Left forelimb (tissue), 1 donor: ENCODE data around the gene SASH3.
"Not testable (repeated sequence)": the region's sequence is repeated elsewhere in the genome, so short reads cannot be mapped to it uniquely, and the experiment has no call there.

ENCODE experiments used
- DNase-seq: peaks from one replicate; pipeline ENCODE4 v3.0.0-alpha.2; 2018; ENCODE audit warnings: low spot score

SASH3 gene

DNA sequence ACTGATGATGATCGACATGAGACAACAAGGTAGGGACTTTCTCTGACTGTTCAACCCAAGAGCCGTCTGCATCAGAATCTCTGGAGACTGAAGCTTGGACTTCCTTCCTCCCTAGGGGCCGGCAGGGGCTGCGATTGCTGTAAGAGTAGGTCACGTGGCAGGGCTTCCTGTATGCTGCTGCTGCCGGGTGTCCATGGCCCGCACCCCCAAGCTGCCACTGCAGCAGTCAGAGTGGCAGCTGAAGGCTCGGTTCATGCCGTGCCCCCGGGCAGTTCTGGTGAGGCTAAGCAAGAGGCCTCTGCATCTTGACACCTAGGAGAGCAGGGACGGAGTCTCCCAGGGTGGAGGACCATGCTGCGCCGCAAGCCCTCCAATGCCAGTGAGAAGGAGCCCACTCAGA lies at the start of gene SASH3:
SASH3 (plus strand) TSS at position 203 of the 400 bp plus-strand sequence; CDS start at position 352, 149 bp downstream.
- no peak for DNase-seq

DNA sequence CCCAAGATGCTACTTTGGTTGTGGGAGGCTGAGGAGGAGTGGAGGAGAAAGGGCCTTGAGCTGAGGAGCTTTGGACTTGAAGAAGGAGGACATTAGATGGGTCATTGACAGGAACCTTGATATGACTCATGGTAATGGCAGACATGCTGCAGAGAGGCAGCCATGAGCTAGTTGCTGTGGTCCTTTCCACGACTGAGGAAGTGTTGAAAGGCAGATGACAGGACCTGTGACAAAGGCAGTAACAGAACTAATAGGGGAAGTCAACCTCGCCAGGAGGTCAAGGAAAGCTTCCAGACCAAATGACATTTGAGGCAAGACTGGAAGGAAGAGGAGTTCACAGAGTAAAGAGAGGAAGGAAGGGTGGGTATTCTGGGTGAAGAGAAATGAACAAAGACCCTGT lies 48.5 kb upstream of the SASH3 start:
- no peak for DNase-seq

DNA sequence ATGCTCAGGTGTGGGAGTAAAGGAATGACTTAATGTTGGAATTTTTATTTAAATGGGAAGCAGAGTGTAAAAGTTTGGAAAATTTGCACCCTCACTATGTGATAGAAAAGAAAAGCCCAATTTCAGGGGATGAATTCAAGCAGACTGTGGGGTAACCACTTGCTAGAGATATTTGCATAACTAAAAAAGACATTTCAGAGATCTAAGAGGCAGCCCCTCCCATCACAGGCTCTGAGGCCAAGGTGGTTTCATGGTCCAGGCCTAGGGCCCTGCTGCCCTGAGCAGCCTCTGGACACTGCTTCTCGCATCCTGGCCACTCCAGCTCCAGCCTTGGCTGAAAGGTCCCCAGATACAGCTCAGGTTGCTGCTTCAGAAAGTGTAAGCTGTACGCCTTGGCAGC lies 46.9 kb upstream of the SASH3 start:
- no peak for DNase-seq

DNA sequence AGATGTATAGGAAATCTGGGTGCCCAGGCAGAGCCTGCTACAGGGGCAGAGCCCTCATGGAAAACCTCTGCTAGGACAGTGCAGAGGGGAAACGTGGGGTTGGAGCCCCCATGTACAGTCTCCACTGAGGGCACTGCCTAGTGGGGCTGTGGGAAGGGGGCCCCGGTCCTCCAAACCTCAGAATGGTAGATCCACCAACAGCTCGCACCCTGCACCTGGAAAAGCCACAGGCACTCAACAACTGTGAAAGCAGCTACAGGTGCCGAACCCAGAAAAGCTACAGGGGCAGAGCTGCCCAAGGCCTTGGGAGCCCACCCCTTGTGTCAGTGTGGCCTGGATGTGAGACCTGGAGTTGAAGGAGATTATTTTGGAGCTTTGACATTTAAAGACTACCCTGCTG lies 46.4 kb upstream of the SASH3 start:
- DNase-seq, result no peak

DNA sequence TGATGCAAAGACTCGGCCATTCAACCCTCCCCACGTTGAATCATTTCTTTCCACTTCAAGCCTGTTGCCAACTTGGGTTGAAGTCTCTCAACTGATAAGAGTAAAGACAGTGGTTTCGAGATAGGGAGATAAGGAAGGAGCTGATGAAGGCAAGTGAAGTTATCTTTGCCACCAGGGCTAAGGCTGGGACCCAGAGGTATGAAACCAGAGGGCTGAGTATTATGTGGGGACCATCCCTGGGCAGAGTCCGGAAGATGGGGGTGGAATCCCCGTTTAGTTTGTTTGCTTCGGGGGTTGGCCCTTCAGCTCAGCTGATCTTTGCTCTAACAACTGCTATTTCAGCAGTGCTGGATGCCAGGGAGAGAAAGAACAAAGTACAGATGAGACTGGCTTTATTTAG lies 43.3 kb upstream of the SASH3 start:
- no peak for DNase-seq

DNA sequence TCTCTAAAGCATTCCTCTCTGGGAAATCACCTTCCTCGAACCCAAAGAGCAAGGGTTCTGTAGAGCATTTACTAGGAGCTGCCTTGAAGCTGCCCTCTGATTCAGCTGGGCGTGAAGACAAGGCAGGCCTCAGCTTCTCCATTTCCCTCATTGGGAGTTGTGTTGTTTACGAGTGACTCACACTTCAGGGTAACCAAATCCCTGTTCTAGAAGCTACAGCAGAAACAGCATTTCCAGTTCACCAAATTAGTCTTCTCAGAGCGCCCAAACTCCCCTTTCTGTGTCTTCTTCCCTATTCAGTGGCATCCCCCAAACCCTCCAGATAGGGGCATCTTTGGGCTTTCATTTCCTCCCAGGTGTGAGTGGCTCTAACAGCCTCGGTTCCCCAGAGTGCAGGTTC lies 41.8 kb upstream of the SASH3 start:
- peak; percentile 9 for DNase-seq

DNA sequence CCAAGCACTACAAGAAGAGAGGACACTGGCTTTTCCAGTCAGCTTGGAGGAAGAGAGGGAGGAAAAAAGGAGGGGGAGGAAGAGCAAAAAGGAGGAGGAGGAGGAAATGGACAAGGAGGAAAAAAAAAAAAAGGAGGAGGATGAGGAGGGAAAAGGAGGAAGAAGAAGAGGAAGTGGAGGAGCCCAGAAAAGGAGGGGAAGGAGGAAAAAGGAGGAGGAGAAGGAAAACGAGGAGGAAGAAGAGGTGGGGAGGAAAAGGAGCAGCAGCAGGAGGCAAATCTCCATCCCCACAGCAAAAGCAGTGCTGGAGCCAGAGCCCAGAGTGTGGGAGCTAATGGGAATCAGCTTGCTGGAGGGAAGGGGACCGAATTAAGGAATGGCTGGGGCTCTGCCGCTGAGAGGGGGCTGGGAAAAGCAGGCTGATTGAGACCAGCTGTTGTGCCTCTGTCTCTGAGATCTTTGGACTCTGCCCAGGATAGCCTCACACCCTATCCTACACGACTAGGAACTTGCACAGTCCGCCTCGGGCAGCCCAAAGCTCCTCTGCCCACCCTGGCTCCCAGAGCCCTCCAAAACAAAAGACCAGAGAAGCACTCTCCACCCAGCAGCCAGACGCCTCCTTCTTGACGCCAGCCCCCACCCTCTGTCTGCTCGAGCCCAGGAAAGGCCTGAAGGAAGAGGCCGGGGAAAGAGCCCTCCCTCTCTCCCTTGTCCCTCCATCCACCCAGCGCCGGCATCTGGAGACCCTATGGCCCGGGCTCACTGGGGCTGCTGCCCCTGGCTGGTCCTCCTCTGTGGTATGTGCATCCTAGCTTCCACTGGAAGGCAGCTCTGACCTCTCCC lies 41.1 kb upstream of the SASH3 start, which contains the start of gene XPNPEP2:
XPNPEP2 (plus strand) TSS at position 514 of the 843 bp plus-strand sequence; CDS start at position 749, 235 bp downstream.
- DNase-seq, result peak; percentile 69

DNA sequence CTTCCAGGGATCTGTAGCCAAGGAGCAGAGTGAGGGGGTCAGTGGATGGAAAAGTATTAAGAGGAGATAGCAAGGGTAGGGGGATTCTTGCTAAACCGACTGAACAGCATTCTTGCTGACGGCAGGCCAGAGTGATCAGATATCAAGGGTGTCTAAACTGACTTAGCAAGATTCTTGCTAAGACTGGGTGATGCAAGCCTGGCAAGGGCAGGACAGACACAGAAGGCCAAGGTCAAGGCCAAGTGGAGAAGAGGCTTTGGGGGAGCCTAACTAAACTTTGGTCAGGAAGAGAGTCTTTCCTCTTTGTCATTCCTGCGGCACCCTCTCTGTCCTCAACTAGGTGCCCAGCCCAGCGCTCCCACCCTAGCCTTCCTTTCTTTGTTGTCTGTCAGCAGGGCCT lies 40.2 kb upstream of the SASH3 start:
- peak; percentile 36 for DNase-seq

DNA sequence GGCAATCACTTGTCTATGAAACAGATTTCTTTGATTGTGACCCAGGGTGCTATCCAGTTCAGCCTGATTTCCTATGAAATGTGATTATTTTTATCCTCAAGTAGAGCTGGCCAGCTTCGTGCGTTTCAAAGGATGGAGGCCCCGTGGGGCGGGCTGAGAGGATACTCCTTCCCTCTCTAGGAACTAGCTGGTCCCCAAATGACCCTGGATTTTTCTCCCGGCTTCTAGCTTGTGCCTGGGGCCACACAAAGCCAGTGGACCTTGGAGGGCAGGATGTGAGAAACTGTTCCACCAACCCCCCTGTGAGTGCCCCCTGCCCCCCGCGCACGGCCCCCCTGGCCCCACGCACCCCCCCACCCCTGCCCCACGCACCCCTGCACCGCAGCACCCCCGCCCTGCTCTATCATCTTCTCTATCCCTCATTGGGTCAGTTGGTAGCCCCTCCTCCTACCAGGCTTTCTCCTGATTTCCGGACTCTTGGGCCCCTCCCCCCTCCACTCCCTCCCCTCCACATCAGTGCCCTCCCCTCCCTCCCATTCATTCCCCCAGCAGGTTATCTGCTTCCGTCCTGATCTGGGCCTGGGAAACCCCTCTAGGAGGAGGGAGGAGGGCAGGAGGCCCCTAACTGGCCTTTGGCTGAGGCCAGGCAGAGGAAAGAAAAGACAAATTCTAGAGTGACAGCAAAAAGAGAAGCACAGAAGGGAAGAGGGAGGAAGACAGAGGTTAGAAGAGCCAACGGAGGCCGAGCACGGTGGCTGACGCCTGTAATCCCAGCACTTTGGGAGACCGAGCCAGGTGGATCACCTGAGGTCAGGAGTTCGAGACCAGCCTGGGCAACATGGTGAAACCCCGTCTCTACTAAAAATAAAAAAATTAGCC lies 37.6 kb upstream of the SASH3 start:
- DNase-seq, result no peak

DNA sequence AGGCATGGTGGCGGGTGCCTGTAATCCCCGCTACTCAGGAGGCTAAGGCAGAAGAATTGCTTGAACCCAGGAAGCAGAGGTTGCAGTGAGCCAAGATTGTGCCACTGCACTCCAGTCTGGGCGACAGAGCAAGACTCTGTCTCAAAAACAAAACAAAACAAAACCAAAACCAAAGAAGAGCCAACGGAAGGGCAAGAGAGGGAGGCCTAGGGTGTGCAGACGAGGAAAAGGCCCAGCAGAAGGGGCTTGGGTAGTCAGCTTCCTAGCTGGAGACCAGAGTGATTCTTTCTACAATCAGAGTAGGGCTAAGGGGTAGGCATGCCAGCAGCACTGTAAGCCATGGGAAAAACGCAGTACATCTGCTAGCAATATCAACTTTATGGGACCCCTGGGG lies 37.0 kb upstream of the SASH3 start:
- DNase-seq, result not testable (repeated sequence)

DNA sequence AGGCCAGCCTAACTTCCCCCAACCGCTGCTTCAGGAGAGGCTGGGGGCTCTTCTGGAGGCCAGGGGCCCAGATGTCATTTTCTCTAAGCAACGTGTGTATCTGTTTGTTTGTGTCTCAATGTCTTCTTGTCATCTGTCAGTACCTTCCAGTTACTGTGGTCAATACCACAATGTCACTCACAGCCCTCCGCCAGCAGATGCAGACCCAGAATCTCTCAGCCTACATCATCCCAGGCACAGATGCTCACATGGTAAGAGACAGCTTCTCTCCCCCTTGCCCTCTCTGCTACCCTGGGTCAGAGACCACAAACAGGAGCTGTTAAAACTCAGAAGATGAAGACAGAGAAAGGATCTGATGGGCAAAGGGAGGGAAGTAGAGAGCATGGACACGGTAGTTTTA lies 35.9 kb upstream of the SASH3 start:
- DNase-seq, result no peak

DNA sequence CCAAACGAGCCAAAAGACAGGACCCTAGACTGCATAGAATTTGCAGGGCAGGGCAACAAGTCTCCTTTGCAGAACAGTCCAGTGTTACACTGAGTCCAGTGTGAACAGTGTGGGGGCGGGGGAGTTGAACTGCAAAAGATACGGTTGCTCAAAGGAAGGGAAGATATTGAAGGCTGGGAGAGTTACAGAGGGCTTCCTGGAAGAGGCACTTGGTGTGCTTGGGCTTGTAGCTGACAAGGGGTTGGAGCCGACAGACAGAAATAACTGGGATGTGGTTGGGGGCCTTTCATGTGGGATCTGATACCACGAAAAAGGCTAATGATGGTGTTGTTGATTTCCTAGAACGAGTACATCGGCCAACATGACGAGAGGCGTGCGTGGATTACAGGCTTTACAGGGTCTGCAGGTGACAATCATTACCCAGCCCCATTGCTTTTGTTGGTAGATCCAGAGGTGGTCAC lies 34.9 kb upstream of the SASH3 start:
- DNase-seq, result no peak

DNA sequence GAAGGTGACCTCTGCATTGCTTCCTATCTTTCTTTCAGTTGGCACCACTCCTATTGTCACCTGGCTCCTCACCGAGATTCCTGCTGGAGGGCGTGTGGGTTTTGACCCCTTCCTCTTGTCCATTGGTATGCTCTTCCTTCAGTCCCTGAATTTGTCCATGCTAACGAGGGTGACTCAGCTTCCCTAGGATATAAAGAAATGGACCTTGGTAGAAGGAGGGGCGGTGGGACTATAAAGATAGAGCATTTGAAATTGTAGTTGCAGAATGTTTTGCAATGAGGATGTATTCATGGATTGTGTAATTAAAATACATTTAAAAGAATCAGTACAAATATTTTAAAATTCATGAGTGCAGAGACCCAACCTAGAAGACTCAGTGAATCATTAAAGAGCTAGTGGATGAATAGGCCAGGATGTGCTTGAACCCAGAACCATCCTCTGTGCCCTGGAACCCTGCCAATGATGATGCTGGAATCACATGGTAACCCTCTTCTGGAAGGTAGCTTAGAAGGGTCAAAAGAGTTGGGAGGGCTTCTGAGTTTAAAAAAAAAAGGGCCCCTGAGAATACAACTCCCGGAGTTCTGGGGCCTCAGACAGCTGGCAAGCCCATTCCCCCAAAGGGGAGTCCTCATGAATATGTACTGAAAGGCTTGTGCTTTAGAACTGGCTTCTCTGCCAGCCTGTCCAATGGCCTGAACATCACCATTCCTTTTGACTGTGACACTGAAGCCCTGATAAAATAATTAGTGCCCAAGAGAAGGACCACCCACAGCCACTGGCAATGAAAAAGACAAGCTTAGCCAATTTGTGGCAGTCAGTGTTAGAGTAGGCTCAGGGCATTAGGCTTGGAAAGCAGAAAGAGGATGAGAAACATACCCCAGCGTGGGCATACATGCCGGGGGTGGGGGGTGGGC lies 32.9 kb upstream of the SASH3 start:
- DNase-seq, result no peak

DNA sequence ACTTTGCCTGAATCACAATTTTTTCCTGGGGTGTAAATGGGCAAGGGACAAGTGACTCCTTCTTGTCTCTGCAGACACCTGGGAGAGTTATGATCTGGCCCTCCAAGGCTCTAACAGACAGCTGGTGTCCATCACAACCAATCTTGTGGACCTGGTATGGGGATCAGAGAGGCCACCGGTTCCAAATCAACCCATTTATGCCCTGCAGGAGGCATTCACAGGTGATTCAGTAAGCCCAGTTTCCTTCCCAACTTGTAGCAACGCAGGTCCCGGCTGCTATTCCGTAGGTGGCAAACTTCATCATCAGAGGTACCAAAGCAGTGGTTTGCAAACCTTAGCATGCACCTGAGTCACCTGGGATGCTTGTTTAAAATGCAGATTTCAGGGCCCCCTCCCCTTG lies 32.2 kb upstream of the SASH3 start:
- no peak for DNase-seq

DNA sequence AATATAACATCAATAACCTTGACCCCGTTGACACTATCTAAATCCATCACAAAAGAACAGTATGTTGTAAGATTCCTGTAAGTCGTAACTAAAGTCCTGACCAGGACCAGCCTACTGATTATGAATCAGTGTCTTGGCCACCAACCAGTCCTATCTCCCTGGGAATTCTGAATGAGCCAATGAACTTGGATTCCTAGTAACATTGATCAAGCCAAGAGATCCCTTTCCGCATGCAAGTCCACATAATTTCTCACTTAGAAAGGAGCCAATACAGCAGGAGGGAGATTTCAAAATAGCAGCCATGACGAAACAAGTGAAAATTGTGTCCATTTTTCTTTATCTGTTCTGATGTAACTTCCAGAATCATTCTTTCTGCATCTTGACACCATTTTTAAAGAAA lies 31.4 kb upstream of the SASH3 start:
- DNase-seq, result no peak

DNA sequence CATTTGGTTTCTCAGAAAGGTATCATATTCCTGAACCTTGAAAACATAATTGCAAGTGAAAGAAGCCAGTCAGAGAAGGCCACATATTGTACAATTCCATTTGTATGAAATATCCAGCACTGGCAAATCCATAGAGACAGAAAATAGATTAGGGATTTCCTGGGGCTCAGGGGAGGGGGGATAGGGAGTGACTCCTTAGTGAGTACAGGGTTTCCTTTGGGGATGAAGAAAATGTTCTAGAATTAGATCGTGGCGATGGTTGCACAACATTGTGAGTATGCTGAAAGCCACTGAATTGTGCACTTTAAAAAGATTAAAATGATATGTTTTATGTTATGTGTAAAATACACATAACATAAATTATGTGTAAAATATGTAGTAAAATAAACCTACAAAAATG lies 30.7 kb upstream of the SASH3 start:
- no peak for DNase-seq

DNA sequence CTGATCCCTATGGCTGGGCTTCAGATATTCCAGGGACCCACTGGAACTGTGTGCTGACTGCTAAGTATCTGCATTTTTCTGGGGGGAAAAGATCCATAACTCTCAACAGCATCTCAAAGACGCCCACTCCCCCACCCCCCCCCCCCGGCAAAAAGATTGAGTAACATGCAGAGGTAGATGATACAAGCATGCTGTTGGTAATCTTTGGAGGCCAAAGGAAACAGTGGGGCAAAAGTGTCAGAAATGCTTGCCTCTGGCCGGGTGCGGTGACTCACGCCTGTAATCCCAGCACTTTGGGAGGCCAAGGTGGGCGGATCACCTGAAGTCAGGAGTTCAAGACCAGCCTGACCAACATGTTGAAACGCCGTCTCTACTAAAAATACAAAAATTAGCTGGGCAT lies 28.8 kb upstream of the SASH3 start:
- no peak for DNase-seq

DNA sequence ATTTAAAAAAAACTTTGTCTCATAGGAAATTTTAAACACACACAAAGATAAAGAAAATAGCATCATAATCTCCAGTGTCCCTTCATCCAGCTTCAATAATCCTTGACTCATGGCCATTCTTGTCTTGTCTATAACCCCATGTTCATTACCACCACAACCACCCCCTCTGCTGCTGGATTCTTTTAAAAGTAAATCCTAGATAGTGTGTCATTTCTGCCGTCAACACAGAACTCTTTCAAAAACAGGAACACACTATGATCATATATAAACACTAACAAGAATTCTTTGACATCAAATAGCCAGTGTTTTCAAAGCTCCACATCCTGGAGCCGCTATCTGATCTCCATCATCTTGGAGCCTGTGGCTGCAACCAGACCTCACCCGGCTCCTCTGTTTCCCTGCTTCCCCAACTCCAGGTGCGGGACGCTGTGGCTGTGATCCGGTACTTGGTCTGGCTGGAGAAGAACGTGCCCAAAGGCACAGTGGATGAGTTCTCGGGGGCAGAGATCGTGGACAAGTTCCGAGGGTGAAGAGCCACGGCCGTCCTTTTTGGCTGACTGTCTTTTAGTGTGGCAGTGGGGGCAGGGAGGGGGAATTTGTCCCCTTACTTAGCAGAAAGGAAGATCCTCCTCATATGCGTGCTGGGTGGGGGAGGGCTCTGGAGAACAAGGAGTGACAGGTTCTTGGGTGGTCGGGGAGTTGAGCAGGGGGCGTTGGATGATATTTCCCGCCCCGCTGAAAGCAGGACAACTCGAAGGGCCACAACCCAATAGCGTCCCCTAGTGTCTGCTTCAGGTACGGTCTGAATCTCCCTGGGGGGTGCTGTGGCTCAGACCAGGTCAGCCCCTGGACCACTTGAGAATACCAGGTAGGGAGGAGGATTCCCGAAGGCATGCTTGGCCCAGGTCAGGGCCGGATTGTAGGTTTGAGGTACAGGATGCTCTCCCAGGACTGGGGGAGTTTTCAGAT lies 25.4 kb upstream of the SASH3 start:
- DNase-seq, result no peak

DNA sequence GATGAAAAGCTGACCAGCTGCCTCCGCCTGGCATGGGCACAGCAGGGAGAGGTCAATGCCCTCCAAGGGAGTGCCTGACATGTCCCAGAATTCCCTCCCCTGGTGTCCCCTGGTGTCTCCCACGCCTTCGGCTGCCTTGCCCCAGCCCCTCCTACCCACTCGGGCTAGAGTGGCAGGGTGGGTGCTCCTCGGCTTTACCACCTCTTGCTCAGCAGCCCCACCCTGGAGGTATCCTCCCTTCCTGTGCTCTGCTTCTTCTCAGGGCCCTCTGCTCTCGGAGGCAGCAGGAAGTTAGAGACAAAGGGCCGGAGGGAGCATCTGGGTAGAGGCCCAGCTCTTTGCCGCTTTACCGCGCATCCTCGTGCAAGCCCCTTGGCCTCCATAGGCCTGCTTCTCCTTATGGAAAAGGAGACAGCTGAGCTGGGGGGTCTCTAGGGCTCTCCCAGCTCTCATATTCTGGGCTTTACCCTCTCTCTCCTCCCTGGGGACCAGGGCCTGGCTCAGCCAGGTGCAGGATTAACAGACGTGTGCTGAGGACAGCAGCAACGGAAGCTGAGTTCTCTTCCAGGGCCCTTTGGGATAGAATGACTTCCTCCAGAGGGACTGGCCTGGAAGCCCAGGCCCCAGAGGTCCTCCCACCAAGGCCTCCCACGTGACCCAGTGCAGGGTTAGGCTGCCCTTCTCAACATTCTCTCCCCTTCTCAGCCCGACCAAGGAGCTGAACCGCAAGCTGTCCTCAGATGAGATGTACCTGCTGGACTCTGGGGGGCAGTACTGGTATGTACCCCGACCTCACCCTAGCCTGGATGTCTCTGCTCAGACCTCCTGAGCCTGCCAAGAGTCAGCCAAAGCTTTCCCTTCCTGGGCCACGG lies 23.7 kb upstream of the SASH3 start:
- DNase-seq, result no peak
